HG02970 (cell line): ENCODE measurements around the gene BCR.

Source experiments
- ATAC-seq: cut with Tn5 transposase; IDR thresholded peaks from one replicate; pipeline ENCODE4 v1.9.1; 2021; ENCODE audit warnings: mild to moderate bottlenecking, moderate library complexity, moderate number of reproducible peaks; ENCODE audit not compliant: unreplicated experiment, low FRiP score

The BCR gene

GRCh38 chr22:23213581-23214334, 33.4 kb downstream of the BCR start:
- ATAC-seq = no peak

GRCh38 chr22:23214398-23214797, 34.1 kb downstream of the BCR start:
- ATAC-seq = no peak

- no peak for ATAC-seq
These were observed 35.3 kb downstream of the BCR start for GRCh38 chr22:23215294-23216241.

GRCh38 chr22:23216461-23217170, 36.3 kb downstream of the BCR start:
- ATAC-seq = no peak

GRCh38 chr22:23217171-23218052, 37.1 kb downstream of the BCR start:
- ATAC-seq = no peak

GRCh38 chr22:23218053-23218866, 38.0 kb downstream of the BCR start:
- no peak for ATAC-seq

- ATAC-seq = no peak
These were observed 38.5 kb downstream of the BCR start for GRCh38 chr22:23218867-23219251.

- ATAC-seq = no peak
These were observed 39.0 kb downstream of the BCR start for GRCh38 chr22:23219317-23219716.

- ATAC-seq = no peak
These were observed 39.6 kb downstream of the BCR start for GRCh38 chr22:23219822-23220484.

- no peak for ATAC-seq
These were observed 40.4 kb downstream of the BCR start for GRCh38 chr22:23220485-23221350.

GRCh38 chr22:23221351-23221804, 41.1 kb downstream of the BCR start:
- no peak for ATAC-seq

GRCh38 chr22:23222033-23222792, 41.9 kb downstream of the BCR start:
- no peak for ATAC-seq

GRCh38 chr22:23222793-23223568, 42.7 kb downstream of the BCR start:
- no peak for ATAC-seq

- no peak for ATAC-seq
These were observed 43.4 kb downstream of the BCR start for GRCh38 chr22:23223569-23224317.

- no peak for ATAC-seq
These were observed 44.5 kb downstream of the BCR start for GRCh38 chr22:23224846-23225245.
